Gastrocnemius medialis (tissue), 4 donors: Measurements from ENCODE around the gene CRYGA.

Experiments used
- CTCF ChIP-seq, 5 experiments: fragments of 450-650 bp in 3 of 5; fragments of 200-600 bp in 2 of 5; sonication (generic) in 2 of 5; IDR thresholded peaks in 4 of 5; conservative IDR thresholded peaks in 1 of 5; 1 replicate in 4 of 5; 2 replicates in 1 of 5; pipeline ENCODE4 v1.5.1; 2016 to 2019; ENCODE audit warnings: antibody characterized with exemption in 5 of 5, mild to moderate bottlenecking in 3 of 5, moderate library complexity in 3 of 5
- POLR2A ChIP-seq, 2 donors: fragments of 450-650 bp; IDR thresholded peaks; one replicate each; pipeline ENCODE4 v1.6.1; 2017; ENCODE audit warnings: antibody characterized with exemption in 2 of 2, mild to moderate bottlenecking in 2 of 2, moderate library complexity in 2 of 2

- no peak for TF ChIP-seq CTCF (IDR thresholded peaks at IDR 0.05 in 4 of 5, conservative IDR thresholded peaks at IDR 0.05 in 1 of 5)
- no peak for TF ChIP-seq POLR2A (IDR thresholded peaks at IDR 0.05)
These were observed 10.8 kb upstream of the CRYGA start for GRCh38 chr2:208174144-208174543.
